ENCODE data around the gene JARID2. TPM values are rescaled to one million over a fixed set of nuclear protein-coding genes. Genes with fewer than 3 reads are reported as not detected.

The JARID2 gene
- total and polyA plus RNA-seq, 2 of the 13 experiments (the other 11 are each of a cell fraction or from before 2014, with no cell fraction given) = 7.5 to 10.3 TPM

- ATAC-seq = no peak
- no peak overlapping the region for H3K4me3 ChIP-seq (replicated peaks in 1 of 3; ENCODE audit: insufficient read depth in 1 of 3, low read depth in 2 of 3, low read length in 3 of 3)
- WGBS (ENCODE audit: low lambda C conversion rate) = 91% methylated on average over 6 of the region's 6 CpGs
Measured at GRCh38 chr6:15473741-15474161, 227.9 kb downstream of the JARID2 start.

GRCh38 chr6:15474196-15474595 lies 228.3 kb downstream of the JARID2 start:
- no TSS peak for BruUV-seq (replicated peaks)
- H3K27me3 ChIP-seq (ENCODE audit: control insufficient read depth in 1 of 2, insufficient read depth in 2 of 2, low read length in 2 of 2) = no peaks in the 10 kb centered on the region
- no peaks in the 10 kb centered on the region for H3K4me1 ChIP-seq (ENCODE audit: insufficient read depth, low read length)
- H3K36me3 ChIP-seq (replicated peaks in 1 of 2; ENCODE audit: control insufficient read depth in 1 of 2, insufficient read depth in 2 of 2, low read length in 2 of 2) = peaks cover 9 to 39% of the 10 kb centered on the region in 2 experiments
- H3K4me3 ChIP-seq (replicated peaks in 1 of 3; ENCODE audit: insufficient read depth in 1 of 3, low read depth in 2 of 3, low read length in 3 of 3) = no peak overlapping the region
- 94% methylated on average over 2 of the region's 2 CpGs for WGBS (ENCODE audit: low lambda C conversion rate)
- DNase-seq (ENCODE audit: low spot score) = no peak
- no peak for FAIRE-seq
- ChIA-PET POLR2A (no interaction called here), CTCF (ENCODE audit: low intra/inter-chr PET ratio, low total read pairs) (no interaction called here)
- H3K9me3 ChIP-seq (ENCODE audit: low read length) = no peaks in the 10 kb centered on the region
- H3K9ac ChIP-seq (ENCODE audit: insufficient read depth, low read depth, low read length) = no peak overlapping the region
- ATAC-seq = no peak
- H2AFZ ChIP-seq (ENCODE audit: low read length) = no peak overlapping the region
- H4K20me1 ChIP-seq (ENCODE audit: insufficient read depth, low read length) = no peaks in the 10 kb centered on the region
- in situ Hi-C loops (cut with HindIII; ENCODE audit: extremely low pct_ligation_motif_present, low pct_unique_long_range_greater_than_20kb) (no loop called here), intact Hi-C loops (cut with micrococcal nuclease; ENCODE audit: unreplicated experiment) (no loop called here)
- H3K79me2 ChIP-seq (ENCODE audit: insufficient read depth, low read length) = no peaks in the 10 kb centered on the region
- no peak overlapping the region for H3K4me2 ChIP-seq (ENCODE audit: low read depth, low read length)
- TF ChIP-seq SP1 (IDR thresholded peaks at IDR 0.05) = no peak
- TF ChIP-seq SP1 (CRISPR knock-in tag; IDR thresholded peaks at IDR 0.05) = no peak
- no peak for TF ChIP-seq ELF3 (CRISPR knock-in tag; IDR thresholded peaks at IDR 0.05)
- no peak for TF ChIP-seq ATF1 (CRISPR knock-in tag; IDR thresholded peaks at IDR 0.05)
- H3K27ac ChIP-seq (ENCODE audit: extremely low read length, insufficient read depth, low read length) = no peak overlapping the region

More at GRCh38 chr6:15473741-15474161, 227.9 kb downstream of the JARID2 start:
- H3K4me1 ChIP-seq (ENCODE audit: insufficient read depth, low read length) = no peaks in the 10 kb centered on the region
- no peak for DNase-seq (ENCODE audit: low spot score)
- ChIA-PET CTCF (ENCODE audit: low intra/inter-chr PET ratio, low total read pairs) (no interaction called here), POLR2A (no interaction called here)
- H3K9me3 ChIP-seq (ENCODE audit: low read length) = no peaks in the 10 kb centered on the region
- TF ChIP-seq ZNF768 (CRISPR knock-in tag; IDR thresholded peaks at IDR 0.05) (no peak), ZNF235 (CRISPR knock-in tag; IDR thresholded peaks at IDR 0.05; ENCODE audit: borderline replicate concordance) (no peak), ASH2L (IDR thresholded peaks at IDR 0.05; ENCODE audit: insufficient read length, low read depth, low read length) (no peak), SUZ12 (IDR thresholded peaks at IDR 0.05; ENCODE audit: low read depth, low read length) (no peak), XBP1 (CRISPR knock-in tag; IDR thresholded peaks at IDR 0.05) (no peak), HOXA9 (CRISPR knock-in tag; IDR thresholded peaks at IDR 0.05; ENCODE audit: borderline replicate concordance) (no peak), ZSCAN25 (CRISPR knock-in tag; IDR thresholded peaks at IDR 0.05) (no peak)
- H4K20me1 ChIP-seq (ENCODE audit: insufficient read depth, low read length) = no peaks in the 10 kb centered on the region
- H3K27ac ChIP-seq (ENCODE audit: extremely low read length, insufficient read depth, low read length) = no peak overlapping the region
- H3K9ac ChIP-seq (ENCODE audit: insufficient read depth, low read depth, low read length) = no peak overlapping the region
- no peak overlapping the region for H3K4me2 ChIP-seq (ENCODE audit: low read depth, low read length)
- BruUV-seq (replicated peaks) = no TSS peak
- intact Hi-C loops (cut with micrococcal nuclease; ENCODE audit: unreplicated experiment) (no loop called here), in situ Hi-C loops (cut with HindIII; ENCODE audit: extremely low pct_ligation_motif_present, low pct_unique_long_range_greater_than_20kb) (no loop called here)
- H3K36me3 ChIP-seq (replicated peaks in 1 of 2; ENCODE audit: control insufficient read depth in 1 of 2, insufficient read depth in 2 of 2, low read length in 2 of 2) = peaks cover 9 to 39% of the 10 kb centered on the region in 2 experiments
- no peak for FAIRE-seq
- H3K27me3 ChIP-seq (ENCODE audit: control insufficient read depth in 1 of 2, insufficient read depth in 2 of 2, low read length in 2 of 2) = no peaks in the 10 kb centered on the region
- no peaks in the 10 kb centered on the region for H3K79me2 ChIP-seq (ENCODE audit: insufficient read depth, low read length)
- H2AFZ ChIP-seq (ENCODE audit: low read length) = no peak overlapping the region

Measured in HepG2 (cell line).